ENCODE data around the gene ZBBX. TPM values are rescaled to one million over a fixed set of nuclear protein-coding genes. Genes with fewer than 3 reads are reported as not detected.

Gene ZBBX
- total and polyA plus RNA-seq, 9 of the 15 experiments (the other 6 are each of a cell fraction or from before 2014, with no cell fraction given): not detected

- no peak for DNase-seq (ENCODE audit: extremely low read depth in 1 of 4, low spot score in 3 of 4)
- in situ Hi-C loops (cut with MboI) (no loop called here), intact Hi-C loops (cut with micrococcal nuclease) (no loop called here)
- no peaks in the 10 kb centered on the region for H3K27me3 ChIP-seq (ENCODE audit: control insufficient read depth in 2 of 2, insufficient read depth in 2 of 2, low read length in 2 of 2)
- no peak overlapping the region for H3K4me2 ChIP-seq (ENCODE audit: insufficient read depth, low read length)
- no peaks in the 10 kb centered on the region for H3K36me3 ChIP-seq (ENCODE audit: control insufficient read depth, insufficient read depth, low read length)
- TF ChIP-seq USF2 (CRISPR knock-in tag; IDR thresholded peaks at IDR 0.05): no peak
- TF ChIP-seq DPF2 (IDR thresholded peaks at IDR 0.05): no peak
- no peak for TF ChIP-seq SLC30A9 (CRISPR knock-in tag; IDR thresholded peaks at IDR 0.05)
- TF ChIP-seq NCOA6 (IDR thresholded peaks at IDR 0.05): no peak
- no peak for TF ChIP-seq TOE1 (IDR thresholded peaks at IDR 0.05; ENCODE audit: borderline replicate concordance)
- no peak for TF ChIP-seq TOE1 (CRISPR knock-in tag; IDR thresholded peaks at IDR 0.05; ENCODE audit: borderline replicate concordance, low read depth)
- TF ChIP-seq ZNF217 (CRISPR knock-in tag; IDR thresholded peaks at IDR 0.05): no peak
- TF ChIP-seq SMAD1 (IDR thresholded peaks at IDR 0.05; ENCODE audit: low read depth, low read length, partially characterized antibody): no peak
- no peak for TF ChIP-seq DIDO1 (tag; IDR thresholded peaks at IDR 0.05; ENCODE audit: low read depth)
- no peak for TF ChIP-seq SMC3 (conservative IDR thresholded peaks at IDR 0.05; ENCODE audit: insufficient read depth, low read depth, low read length)
- no peak for TF ChIP-seq ZNF586 (CRISPR knock-in tag; conservative IDR thresholded peaks at IDR 0.05)
- TF ChIP-seq NFRKB (IDR thresholded peaks at IDR 0.05; ENCODE audit: low read depth): no peak
- TF ChIP-seq THAP12 (CRISPR knock-in tag; IDR thresholded peaks at IDR 0.05): no peak
- no peak for TF ChIP-seq MAFK (IDR thresholded peaks at IDR 0.05; ENCODE audit: low read length)
- TF ChIP-seq ZNF140 (CRISPR knock-in tag; IDR thresholded peaks at IDR 0.05): no peak
- WGBS (ENCODE audit: insufficient coverage, low coverage, missing lambda C conversion rate): 0% methylated on average over 1 of the region's 1 CpG
- no peak overlapping the region for H2AFZ ChIP-seq (ENCODE audit: low read depth, low read length)
- H3K27ac ChIP-seq (ENCODE audit: extremely low read depth, low read depth, low read length): no peak overlapping the region
- no peak overlapping the region for H3K4me3 ChIP-seq
- no peaks in the 10 kb centered on the region for H3K79me2 ChIP-seq (ENCODE audit: control insufficient read depth, insufficient read depth, low read length)
- no peaks in the 10 kb centered on the region for H4K20me1 ChIP-seq (replicated peaks; ENCODE audit: control insufficient read depth, insufficient read depth, low read length)
- FAIRE-seq: no peak
- H3K9ac ChIP-seq (ENCODE audit: insufficient read depth in 1 of 2, low read depth in 2 of 2, low read length in 2 of 2): no peak overlapping the region
- no peak for ATAC-seq
- ChIA-PET CTCF (ENCODE audit: low intra/inter-chr PET ratio) (no interaction called here), POLR2A (no interaction called here)
- BruUV-seq (replicated peaks): no TSS peak
- no peaks in the 10 kb centered on the region for H3K9me3 ChIP-seq (replicated peaks; ENCODE audit: control insufficient read depth, insufficient read depth, low read depth, low read length)
- no peaks in the 10 kb centered on the region for H3K4me1 ChIP-seq (replicated peaks in 1 of 2; ENCODE audit: control insufficient read depth in 2 of 2, insufficient read depth in 2 of 2, low read length in 2 of 2)
- H3K9me1 ChIP-seq (ENCODE audit: control insufficient read depth, insufficient read depth, low read length): no peaks in the 10 kb centered on the region
These were observed 73.8 kb downstream of the ZBBX start for GRCh38 chr3:167306319-167306718.
